ENCODE data around the gene KLRC3. TPM values are rescaled to one million over a fixed set of nuclear protein-coding genes. Genes with fewer than 3 reads are reported as not detected.
"Not testable (repeated sequence)": the region's sequence is repeated elsewhere in the genome, so short reads cannot be mapped to it uniquely, and the experiment has no call there.

Gene KLRC3
- total RNA-seq, 1 donor from 2014 or later, result not detected

GRCh38 chr12:10424260-10424899 is 4.0 kb upstream of the KLRC3 start:
- H3K9me3 ChIP-seq; H3K27me3 ChIP-seq; H3K27ac ChIP-seq; H3K4me3 ChIP-seq; DNase-seq (ENCODE audit: extremely low spot score in 2 of 2); intact Hi-C loops (cut with DNase I); H3K4me1 ChIP-seq; H3K36me3 ChIP-seq: not testable (repeated sequence)

DNA sequence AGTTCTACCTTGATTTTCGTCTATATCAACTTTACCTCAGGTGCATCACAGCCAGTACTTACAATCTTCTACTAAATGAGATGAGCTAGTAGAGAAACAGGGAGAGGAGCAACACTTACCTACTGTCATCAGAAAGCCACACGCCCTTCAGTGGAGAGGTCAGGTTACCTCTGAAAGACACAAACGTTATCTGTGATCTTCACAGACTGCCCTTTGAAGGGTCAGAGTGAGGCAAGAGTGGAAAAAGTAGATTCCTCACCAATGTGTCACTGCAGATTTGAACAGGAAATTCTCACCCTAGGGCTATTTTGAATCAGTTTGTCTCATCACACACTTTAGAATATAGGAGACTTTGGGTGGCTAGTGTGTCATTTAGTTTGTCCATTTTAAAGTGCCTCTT is 1.8 kb upstream of the KLRC3 start:
- intact Hi-C loops (cut with DNase I); H3K27me3 ChIP-seq; H3K4me1 ChIP-seq; DNase-seq (ENCODE audit: extremely low spot score in 2 of 2); H3K27ac ChIP-seq; H3K4me3 ChIP-seq; H3K9me3 ChIP-seq; H3K36me3 ChIP-seq: not testable (repeated sequence)

DNA sequence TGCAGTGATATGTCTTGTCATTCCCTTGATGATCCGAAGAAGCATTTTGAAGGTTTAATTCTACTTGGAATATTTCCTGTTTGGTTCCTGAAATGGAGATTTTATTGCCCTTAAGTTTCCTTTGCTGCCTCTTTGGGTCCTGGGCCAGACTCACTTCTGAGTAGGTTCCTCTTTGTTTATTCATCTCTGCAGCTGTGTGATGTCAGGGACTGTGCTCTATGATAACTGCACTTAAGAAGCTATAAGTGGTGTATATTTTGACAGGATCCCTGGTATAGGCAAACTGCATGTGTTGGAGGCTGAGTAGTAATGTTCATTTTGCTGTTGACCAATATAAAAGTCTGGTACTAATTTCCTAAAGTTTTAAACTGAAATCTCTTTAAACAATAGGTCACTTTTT is 11.0 kb downstream of the KLRC3 start, which contains the start of gene KLRC4:
TSS of gene KLRC4 (minus strand) at position 366 of the 400 bp plus-strand sequence. CDS start at position 184, 182 bp downstream.
- Histone ChIP-seq H3K36me3 (no peaks in the 10 kb centered on the region), H3K9me3 (no peaks in the 10 kb centered on the region), H3K4me1 (no peaks in the 10 kb centered on the region), H3K4me3 (no peak within 1 kb of the TSS), H3K27me3 (no peaks in the 10 kb centered on the region), H3K27ac (no peak within 1 kb of the TSS)
- intact Hi-C loops (cut with DNase I), result no loop called here
- TF ChIP-seq CTCF (IDR thresholded peaks at IDR 0.05) (no peak), POLR2A (IDR thresholded peaks at IDR 0.05) (no peak), POLR2AphosphoS5 (IDR thresholded peaks at IDR 0.05; ENCODE audit: insufficient read depth in 1 of 2, low read depth in 1 of 2) (no peak)
- DNase-seq (ENCODE audit: extremely low spot score in 2 of 2), result no peak

DNA sequence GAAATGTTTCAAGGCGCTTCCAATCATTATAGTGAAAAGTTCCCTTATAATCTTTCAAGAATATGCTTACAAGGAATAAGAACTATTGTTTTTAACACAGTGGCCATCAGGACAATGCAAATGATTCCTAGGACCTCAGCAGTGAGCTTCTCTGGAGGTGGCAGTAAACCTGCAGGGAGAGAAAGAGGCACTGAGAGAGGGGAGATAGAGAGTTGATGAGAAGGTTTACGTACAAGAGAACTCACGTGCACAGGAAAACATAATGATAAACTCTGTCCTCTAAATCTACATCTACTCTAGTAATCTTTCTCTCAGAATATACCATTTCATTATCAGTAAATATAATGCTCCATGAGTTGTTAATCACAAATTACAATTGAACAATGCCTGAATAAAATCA is 11.6 kb downstream of the KLRC3 start:
- TF ChIP-seq CTCF (IDR thresholded peaks at IDR 0.05), result no peak
- TF ChIP-seq POLR2AphosphoS5 (IDR thresholded peaks at IDR 0.05; ENCODE audit: insufficient read depth in 1 of 2, low read depth in 1 of 2), result no peak
- TF ChIP-seq POLR2A (IDR thresholded peaks at IDR 0.05), result no peak
- no peak overlapping the region for H3K4me3 ChIP-seq
- no peaks in the 10 kb centered on the region for H3K36me3 ChIP-seq
- intact Hi-C loops (cut with DNase I), result no loop called here
- no peak overlapping the region for H3K27ac ChIP-seq
- DNase-seq (ENCODE audit: extremely low spot score in 2 of 2), result no peak
- no peaks in the 10 kb centered on the region for H3K4me1 ChIP-seq
- no peaks in the 10 kb centered on the region for H3K27me3 ChIP-seq
- no peaks in the 10 kb centered on the region for H3K9me3 ChIP-seq

GRCh38 chr12:10406725-10407124 is 13.7 kb downstream of the KLRC3 start:
- H3K27me3 ChIP-seq, result no peaks in the 10 kb centered on the region
- TF ChIP-seq POLR2A (IDR thresholded peaks at IDR 0.05) (no peak), POLR2AphosphoS5 (IDR thresholded peaks at IDR 0.05; ENCODE audit: insufficient read depth in 1 of 2, low read depth in 1 of 2) (no peak), CTCF (IDR thresholded peaks at IDR 0.05) (no peak)
- H3K36me3 ChIP-seq, result no peaks in the 10 kb centered on the region
- H3K4me3 ChIP-seq, result no peak overlapping the region
- H3K27ac ChIP-seq, result no peak overlapping the region
- intact Hi-C loops (cut with DNase I), result no loop called here
- no peaks in the 10 kb centered on the region for H3K9me3 ChIP-seq
- no peaks in the 10 kb centered on the region for H3K4me1 ChIP-seq
- DNase-seq (ENCODE audit: extremely low spot score in 2 of 2), result no peak

DNA sequence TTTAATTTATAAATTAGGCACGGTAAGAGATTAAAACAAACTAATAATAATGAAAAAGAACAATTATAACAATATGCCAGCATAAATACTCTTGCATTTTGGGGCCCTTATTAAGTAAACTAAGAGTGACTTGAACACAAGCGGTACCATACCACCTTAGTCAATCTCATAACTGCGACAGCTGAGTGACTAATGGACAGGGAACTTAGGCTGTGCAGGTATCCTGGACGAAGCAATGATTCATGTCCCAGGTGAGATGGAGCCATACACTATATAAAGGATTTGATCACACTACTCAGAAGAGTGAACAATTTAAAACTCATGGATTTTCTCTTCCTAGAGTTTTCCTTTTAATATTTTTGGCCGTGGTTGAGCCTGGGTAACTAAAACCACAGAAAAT is 15.1 kb downstream of the KLRC3 start:
- intact Hi-C loops (cut with DNase I), result no loop called here
- no peak for TF ChIP-seq CTCF (IDR thresholded peaks at IDR 0.05)
- no peak for TF ChIP-seq POLR2A (IDR thresholded peaks at IDR 0.05)
- TF ChIP-seq POLR2AphosphoS5 (IDR thresholded peaks at IDR 0.05; ENCODE audit: insufficient read depth in 1 of 2, low read depth in 1 of 2), result no peak
- no peaks in the 10 kb centered on the region for H3K4me1 ChIP-seq
- no peaks in the 10 kb centered on the region for H3K27me3 ChIP-seq
- H3K9me3 ChIP-seq, result no peaks in the 10 kb centered on the region
- no peak overlapping the region for H3K27ac ChIP-seq
- no peak overlapping the region for H3K4me3 ChIP-seq
- DNase-seq (ENCODE audit: extremely low spot score in 2 of 2), result no peak
- no peaks in the 10 kb centered on the region for H3K36me3 ChIP-seq
